ENCODE results near the gene LARGE1.

LARGE1 gene

GRCh38 chr22:33357981-33358399 is 562.3 kb downstream of the LARGE1 start:
- no peak for DNase-seq (ENCODE audit: low spot score)

GRCh38 chr22:33354928-33355327 is 565.3 kb downstream of the LARGE1 start:
- DNase-seq (ENCODE audit: low spot score) = no peak

- no peak for DNase-seq (ENCODE audit: low spot score)
Observed at GRCh38 chr22:33353502-33353901, 566.8 kb downstream of the LARGE1 start.

GRCh38 chr22:33352768-33353167 is 567.5 kb downstream of the LARGE1 start:
- no peak for DNase-seq (ENCODE audit: low spot score)

GRCh38 chr22:33350961-33351360 is 569.3 kb downstream of the LARGE1 start:
- no peak for DNase-seq (ENCODE audit: low spot score)

- DNase-seq (ENCODE audit: low spot score) = no peak
Observed at GRCh38 chr22:33350491-33350890, 569.8 kb downstream of the LARGE1 start.

- DNase-seq (ENCODE audit: low spot score) = no peak
Observed at GRCh38 chr22:33347002-33347401, 573.3 kb downstream of the LARGE1 start.

GRCh38 chr22:33341611-33342010 is 578.7 kb downstream of the LARGE1 start:
- no peak for DNase-seq (ENCODE audit: low spot score)

GRCh38 chr22:33337524-33337923 is 582.8 kb downstream of the LARGE1 start:
- no peak for DNase-seq (ENCODE audit: low spot score)

- no peak for DNase-seq (ENCODE audit: low spot score)
Observed at GRCh38 chr22:33335611-33336279, 584.5 kb downstream of the LARGE1 start.

- no peak for DNase-seq (ENCODE audit: low spot score)
Observed at GRCh38 chr22:33332538-33332937, 587.7 kb downstream of the LARGE1 start.

GRCh38 chr22:33331017-33331416 is 589.3 kb downstream of the LARGE1 start:
- no peak for DNase-seq (ENCODE audit: low spot score)

- DNase-seq (ENCODE audit: low spot score) = no peak
Observed at GRCh38 chr22:33330534-33330933, 589.7 kb downstream of the LARGE1 start.

- DNase-seq (ENCODE audit: low spot score) = no peak
Observed at GRCh38 chr22:33329398-33329797, 590.9 kb downstream of the LARGE1 start.

GRCh38 chr22:33328789-33329296 is 591.4 kb downstream of the LARGE1 start:
- no peak for DNase-seq (ENCODE audit: low spot score)

- DNase-seq (ENCODE audit: low spot score) = no peak
Observed at GRCh38 chr22:33327348-33327860, 592.9 kb downstream of the LARGE1 start.

GRCh38 chr22:33326540-33327295 is 593.6 kb downstream of the LARGE1 start:
- no peak for DNase-seq (ENCODE audit: low spot score)

GRCh38 chr22:33325232-33326004 is 594.9 kb downstream of the LARGE1 start:
- DNase-seq (ENCODE audit: low spot score) = no peak

- no peak for DNase-seq (ENCODE audit: low spot score)
Observed at GRCh38 chr22:33324228-33324627, 596.0 kb downstream of the LARGE1 start.

- DNase-seq (ENCODE audit: low spot score) = no peak
Observed at GRCh38 chr22:33321466-33321865, 598.8 kb downstream of the LARGE1 start.

GRCh38 chr22:33315954-33316353 is 604.3 kb downstream of the LARGE1 start:
- no peak for DNase-seq (ENCODE audit: low spot score)

GRCh38 chr22:33315117-33315516 is 605.2 kb downstream of the LARGE1 start:
- DNase-seq (ENCODE audit: low spot score) = no peak
